ENCODE measurements around the gene NT5C1A.

DNA sequence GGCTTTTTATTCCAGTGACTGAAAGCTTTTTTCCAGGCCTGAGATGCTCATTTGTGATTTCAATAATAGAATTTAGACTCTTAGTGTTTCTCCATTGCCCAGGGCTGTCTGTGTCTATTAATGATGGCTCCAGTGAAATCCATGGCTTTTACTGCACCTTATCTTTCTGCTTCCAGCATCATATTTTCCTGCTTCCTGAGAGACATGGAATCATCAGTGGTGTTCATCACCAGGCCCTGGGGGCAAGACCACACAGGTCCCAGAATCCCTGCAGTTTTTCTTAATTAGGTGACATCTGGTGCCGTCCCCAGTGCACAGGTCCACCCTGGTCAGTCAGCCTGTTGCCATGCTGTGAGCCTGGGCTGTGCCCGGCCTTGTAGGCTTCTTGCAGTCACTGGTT, 15.5 kb downstream of the NT5C1A start:
- TF ChIP-seq, protein P1, sequence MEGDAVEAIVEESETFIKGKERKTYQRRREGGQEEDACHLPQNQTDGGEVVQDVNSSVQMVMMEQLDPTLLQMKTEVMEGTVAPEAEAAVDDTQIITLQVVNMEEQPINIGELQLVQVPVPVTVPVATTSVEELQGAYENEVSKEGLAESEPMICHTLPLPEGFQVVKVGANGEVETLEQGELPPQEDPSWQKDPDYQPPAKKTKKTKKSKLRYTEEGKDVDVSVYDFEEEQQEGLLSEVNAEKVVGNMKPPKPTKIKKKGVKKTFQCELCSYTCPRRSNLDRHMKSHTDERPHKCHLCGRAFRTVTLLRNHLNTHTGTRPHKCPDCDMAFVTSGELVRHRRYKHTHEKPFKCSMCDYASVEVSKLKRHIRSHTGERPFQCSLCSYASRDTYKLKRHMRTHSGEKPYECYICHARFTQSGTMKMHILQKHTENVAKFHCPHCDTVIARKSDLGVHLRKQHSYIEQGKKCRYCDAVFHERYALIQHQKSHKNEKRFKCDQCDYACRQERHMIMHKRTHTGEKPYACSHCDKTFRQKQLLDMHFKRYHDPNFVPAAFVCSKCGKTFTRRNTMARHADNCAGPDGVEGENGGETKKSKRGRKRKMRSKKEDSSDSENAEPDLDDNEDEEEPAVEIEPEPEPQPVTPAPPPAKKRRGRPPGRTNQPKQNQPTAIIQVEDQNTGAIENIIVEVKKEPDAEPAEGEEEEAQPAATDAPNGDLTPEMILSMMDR (IDR thresholded peaks at IDR 0.05): no peak
- no peak for TF ChIP-seq POLR2A (IDR thresholded peaks at IDR 0.05)
